Raji (cell line): Measurements from ENCODE around the gene RUNX1.

ENCODE experiments used
- POLR2A ChIP-seq: IDR thresholded peaks from 2 replicates; pipeline ENCODE4 v1.6.1; 2011; ENCODE audit warnings: low read depth, low read length, control low read depth; ENCODE audit not compliant: insufficient read depth

Gene RUNX1

DNA sequence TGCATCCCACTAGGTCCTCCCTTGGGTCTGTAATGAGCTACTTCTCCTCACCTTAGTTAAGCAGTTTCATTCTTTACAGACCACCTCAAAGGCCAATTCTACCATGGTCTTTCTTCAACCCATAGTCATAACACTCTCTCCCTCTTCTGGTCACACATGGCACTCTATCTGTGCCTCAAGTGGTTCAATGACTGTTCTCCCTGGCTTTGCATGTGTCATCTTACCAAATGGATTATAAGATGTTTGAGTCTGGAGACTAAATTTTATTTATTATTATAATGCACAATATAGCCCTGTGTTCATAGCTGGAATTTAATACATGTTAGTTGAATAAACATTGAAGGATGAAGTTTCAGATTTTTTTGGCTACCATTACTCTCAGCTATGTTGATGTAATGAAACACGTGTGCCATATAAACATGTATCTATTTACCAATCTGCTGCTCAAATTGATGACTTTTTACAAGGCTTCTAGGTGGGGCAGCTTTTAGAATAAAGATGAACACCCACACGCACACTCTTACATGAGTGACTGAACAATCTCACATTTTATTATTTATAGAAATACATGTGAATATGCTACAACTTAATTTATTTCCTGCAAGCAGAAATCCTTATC lies 102.1 kb downstream of the RUNX1 start:
- no peak for TF ChIP-seq POLR2A

DNA sequence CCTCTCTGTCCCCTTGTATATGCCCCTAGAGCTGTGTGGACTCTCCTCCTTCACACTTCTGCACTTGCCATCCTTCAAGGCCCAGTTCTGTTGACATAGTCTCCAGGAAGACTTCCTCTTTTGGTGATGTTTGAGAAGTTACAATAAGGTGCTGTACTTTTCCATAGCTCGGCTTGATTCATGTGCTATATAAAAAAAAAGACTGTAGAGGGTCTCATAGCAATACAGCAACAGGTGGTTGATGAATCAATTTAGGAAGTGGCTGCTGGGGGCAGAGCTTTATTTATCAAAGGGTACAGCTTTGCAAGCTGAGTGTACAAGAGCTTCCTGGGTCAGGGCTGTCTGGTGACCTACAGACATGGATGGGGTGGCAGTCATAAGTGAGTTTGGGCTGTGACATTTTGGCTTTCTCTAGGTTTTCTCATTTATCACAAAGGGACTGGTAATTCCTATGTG lies 102.7 kb downstream of the RUNX1 start:
- TF ChIP-seq POLR2A, result no peak

DNA sequence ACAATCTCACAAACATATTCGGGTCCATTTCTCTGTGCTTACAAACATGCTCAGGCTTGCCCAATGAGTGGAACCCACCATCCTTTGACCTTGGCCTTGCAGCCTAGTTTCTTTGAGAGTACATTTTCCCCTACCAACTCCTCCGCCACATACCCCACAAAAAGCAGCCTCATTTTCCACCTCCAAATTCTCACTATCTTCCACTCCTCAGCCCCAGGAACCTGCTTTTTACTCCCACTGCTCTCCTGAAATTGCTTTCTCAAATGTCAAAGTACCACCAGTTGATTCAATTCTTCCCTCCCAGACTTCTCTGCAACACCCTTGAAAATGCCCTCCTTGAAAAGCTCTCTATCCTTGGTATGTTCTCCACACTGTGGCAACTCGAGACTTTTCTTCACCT lies 103.8 kb downstream of the RUNX1 start:
- TF ChIP-seq POLR2A, result no peak

DNA sequence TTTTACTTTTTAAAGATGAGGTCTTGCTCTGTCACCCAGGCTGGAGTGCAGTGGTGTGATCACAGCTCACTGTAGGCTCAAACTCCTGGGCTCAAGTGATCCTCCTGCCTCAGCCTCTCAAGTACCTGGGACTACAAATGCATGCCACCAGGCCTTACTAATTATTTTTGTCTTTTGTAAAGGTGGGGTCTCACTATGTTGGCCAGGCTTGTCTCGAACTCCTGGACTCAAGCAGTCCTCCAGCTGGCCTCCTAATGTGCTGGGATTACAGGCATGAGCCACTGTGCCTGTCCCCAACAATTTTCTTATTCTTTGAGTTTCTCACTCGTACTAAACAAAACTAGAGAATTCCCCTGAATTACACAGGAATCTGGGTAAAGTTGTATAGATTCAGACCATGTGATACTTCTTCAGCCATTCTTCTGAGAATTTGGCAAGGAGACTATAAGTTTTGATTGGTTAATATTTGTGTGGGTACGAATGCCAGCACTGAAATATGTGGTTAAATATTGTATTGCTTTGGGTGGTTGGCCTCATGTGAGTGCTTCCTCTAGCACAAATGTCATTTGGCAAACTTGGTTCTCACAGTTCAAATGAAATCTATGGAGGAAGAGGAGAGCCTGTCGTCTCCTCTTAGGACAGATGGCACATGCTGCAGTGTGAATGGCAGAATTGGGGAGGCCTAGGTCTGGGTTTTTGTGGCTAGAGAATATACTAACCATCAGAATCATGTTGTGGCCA lies 104.9 kb downstream of the RUNX1 start:
- TF ChIP-seq POLR2A, result no peak

DNA sequence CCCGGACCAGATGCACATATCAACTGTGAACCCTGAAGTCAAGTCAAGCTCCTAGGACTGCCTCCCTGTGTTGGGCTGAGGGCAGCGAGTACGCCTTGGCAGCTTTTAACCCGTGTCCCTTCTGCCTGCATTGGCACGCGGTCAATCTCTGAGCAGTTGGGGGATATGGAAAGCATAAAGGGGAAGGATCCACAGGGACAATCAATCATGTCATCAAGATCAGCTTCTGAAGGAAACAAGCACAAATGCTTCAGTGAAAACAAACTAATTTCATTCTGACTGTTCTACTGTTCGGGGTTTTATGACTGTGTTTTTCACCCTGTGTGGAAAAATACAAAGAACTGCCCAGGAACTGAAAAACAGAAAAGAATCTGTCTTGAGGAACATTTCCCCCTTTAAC lies 106.2 kb downstream of the RUNX1 start:
- no peak for TF ChIP-seq POLR2A

DNA sequence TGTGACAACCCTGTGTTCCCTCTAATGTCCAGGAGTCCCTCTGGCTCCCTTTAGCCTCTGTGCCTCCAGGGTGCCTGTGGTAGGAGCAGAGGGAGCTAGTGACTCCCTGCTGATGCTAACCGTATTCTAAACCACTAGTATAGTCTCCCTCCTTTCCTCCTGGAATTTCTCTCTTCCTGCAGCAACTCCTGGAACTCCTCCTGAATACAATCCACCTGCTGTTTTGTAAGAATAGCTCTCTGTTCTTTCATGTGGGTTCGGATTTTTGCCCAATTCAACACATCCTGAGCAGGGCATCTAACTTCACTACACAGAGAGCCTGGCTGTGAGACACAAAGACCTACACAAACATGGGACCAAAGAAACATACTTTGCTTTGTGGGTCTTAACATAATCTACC lies 107.9 kb downstream of the RUNX1 start:
- no peak for TF ChIP-seq POLR2A

DNA sequence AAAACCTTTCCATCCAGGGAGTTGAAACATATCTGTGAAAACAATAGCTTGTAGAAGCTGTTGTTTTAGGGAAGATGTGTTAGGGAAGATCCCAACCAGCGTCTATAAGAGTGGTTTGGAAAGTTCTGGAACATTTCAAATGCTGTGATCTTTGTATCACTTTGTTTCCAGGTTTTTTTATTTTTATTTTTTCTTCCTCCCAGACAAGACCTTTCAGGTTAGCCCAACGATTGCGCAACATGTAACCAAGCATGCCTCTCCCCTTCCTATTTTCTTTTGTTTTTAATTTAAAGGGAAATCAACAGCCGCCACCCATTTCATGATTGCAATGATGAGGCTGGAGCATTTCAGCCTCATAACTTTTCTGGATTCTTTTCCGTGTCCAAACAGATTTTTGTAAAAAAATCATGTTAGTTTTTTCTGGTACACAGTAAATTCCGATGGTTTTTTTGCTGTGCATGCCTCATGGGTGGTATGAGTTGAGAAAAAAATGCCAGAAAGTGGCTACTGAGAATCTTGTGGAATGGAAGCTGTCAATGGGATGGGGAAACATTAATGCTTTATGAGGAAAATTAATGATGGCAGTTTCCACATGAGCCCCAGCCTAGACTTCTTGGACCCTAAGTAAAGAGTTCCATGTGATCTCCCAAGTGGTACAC lies 109.3 kb downstream of the RUNX1 start:
- no peak for TF ChIP-seq POLR2A

DNA sequence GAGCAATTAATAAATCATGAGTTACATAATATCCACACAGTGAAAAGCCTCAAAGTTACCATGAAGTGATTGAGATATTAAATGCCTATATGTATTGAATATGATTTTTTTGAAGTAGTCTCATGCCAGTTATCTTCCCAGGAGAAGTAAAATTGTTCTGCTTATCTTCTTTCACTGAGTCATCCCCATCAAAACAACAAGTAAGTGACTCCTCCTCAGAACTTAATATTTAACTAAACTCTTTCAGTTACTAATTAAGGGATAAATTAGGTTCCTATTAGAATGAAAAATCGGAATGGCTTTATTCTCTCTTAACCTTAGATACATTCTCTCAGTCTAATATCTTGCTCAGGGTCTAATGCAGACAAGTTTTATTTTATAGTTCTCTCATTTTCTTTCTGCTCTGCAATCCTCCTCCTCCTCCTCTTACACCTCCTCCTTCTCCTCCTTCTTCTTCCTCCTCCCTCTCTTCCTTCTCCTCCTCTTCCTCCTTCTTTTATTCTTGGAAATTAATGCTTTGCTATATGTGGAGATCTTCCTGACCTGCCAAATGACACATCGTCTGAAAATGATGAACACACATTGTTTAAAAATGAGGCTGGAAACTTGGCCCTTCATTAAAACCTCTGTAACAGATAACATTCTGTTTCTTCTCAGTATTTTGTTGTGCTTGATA lies 110.9 kb downstream of the RUNX1 start:
- no peak for TF ChIP-seq POLR2A

DNA sequence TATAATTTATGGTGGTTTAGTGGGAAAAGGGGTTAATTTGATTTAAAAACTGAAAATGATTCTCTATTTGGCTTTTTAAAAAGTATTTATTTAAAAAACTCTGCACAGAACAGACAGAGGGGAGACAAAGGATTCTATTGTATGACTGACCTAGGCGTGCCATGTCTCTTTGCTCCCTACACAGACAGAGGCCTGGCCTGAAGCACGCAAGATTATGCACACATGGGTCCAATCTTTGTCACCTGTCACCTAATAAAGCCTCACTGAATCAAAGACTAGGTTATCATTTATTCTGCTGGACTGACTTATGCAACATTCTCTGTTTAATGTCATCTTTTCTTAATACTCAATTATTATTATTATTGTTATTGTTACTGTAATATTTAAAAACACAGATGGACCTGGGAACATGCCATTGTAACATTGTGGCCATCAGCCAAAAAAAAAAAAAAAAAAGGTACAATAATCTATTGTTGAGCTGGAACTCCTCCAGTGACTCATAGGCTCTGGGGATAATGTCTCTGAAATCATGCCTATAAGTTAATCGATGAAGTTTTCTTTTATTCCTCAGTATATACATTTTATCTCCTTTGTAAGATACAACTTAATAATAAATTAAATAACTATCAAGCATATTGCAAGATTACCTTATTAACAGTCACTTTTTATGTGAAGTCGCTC lies 112.1 kb downstream of the RUNX1 start:
- no peak for TF ChIP-seq POLR2A

DNA sequence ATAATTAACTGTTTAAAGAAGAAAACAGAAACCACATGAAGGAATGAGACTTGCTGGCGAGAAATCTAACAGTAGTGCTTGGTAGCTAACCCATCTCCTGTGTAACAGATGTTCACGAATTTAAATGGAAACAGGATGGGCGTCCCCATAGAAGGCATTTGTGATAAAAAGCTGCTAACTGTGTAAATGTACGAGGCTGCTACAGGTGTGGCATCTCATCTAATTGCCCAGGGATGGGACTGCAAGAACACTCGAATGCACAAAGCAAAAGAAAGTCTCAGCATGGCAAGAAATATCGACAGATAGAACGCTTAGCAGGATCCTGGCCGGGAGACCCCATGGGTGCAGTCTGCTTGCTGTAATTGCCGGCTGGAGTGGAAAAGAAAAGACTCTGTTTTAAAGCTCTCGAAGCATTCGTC lies 112.7 kb downstream of the RUNX1 start:
- TF ChIP-seq POLR2A, result no peak

DNA sequence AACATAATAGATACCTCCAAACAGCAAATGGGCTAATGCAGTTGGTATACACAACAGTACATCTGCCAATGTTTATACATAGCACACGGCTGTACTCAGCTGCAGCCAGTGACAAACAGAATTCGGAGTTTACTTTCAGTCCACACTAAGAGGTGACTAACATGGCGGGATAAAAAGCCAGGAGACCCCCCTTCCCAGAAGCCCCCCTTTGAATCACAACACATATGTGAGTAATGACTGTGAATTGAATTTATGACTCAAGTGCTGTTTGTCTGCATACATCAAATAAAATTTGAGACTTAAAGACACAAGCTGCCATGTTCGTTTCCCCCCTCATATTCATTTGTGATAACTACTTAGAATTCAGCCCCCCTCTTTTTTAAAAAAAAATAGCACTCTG lies 113.2 kb downstream of the RUNX1 start:
- TF ChIP-seq POLR2A, result no peak

DNA sequence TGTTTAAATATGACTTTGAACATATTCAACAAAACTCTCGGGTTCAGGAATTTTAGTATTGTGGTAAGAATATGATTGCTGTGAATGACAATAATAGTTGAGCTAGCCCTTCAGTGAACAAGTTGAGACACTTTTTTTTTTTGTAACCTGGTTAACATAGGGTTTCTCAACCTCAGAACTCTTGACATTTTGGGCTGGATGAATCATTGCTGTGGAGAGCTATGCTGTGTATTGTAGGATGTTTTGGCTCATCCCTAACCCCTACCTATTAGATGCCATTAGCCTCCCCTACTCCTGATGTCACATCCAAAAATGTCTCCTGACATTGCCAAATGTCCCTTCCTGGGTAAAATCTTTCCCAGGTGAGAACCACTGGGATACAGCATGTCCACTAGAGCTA lies 113.7 kb downstream of the RUNX1 start:
- TF ChIP-seq POLR2A, result no peak

DNA sequence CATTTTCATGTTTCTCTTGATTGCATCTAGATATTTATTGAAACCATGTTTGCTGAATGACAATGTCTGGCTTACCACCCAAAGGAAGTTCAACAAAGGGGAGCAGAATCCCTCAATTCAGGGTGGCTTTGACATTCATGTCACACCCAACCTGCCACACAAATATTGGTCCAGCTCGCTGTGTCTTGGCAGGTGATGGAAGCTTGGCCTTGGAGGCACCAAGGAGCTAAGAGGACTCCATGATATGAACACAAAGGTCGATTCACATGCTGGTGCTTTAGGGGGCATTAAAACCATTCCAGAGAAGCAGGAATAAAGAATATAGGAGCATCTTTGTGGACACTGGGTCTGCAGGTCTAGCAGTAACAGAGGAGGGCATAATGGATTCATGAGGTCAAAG lies 114.8 kb downstream of the RUNX1 start:
- TF ChIP-seq POLR2A, result no peak

DNA sequence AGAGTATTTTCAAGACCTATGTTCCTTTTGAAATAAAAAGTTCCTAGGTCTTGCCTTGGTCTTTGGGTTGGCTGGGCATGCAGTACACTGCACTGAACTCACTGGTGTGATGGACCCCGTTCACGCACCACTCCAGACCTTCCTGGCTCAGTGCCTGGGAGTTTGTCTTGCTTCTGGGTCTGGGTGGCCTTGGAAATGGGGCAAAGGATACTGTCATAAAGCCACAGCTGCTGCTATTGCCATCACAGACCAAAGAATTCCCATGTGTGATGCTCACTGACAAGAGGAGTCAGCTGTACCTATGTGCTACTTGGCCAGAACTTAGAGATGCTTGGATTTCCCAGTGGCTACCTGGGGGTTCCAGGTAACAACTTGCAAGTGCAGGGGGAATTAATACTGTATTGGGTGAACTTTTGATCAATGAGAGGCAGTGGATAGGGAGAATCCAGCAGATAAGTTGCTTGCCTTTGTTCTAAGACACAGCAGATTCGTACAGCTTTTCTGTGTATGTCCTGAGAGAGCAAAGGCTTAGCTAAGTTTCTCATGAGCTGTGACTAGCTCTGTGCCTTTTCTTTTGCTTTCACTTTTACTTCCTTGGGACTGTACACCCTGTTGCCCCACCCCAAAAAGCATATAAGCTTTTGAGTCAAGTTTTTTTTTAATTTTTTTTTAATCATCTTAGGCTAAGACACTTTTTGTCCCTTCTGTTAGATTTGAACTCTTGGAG lies 115.3 kb downstream of the RUNX1 start:
- TF ChIP-seq POLR2A, result no peak

DNA sequence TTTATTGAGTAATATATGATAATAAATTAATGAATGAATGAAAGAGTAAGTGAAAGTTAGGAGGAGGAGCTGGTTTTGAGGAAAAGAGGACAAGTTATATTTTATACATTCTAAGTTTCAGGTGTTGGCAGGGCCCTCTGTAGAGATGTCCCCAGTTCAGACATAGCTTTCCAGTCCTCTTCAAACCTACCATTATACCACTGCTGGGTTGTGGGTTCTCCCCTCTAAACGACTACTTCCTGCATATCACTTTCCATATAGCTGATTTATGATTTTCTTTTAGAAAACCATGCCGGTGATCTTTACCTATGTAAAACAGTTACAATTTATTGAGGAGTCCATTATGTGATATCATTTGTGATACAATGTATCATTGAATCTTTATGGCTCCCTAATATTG lies 116.9 kb downstream of the RUNX1 start:
- TF ChIP-seq POLR2A, result no peak

DNA sequence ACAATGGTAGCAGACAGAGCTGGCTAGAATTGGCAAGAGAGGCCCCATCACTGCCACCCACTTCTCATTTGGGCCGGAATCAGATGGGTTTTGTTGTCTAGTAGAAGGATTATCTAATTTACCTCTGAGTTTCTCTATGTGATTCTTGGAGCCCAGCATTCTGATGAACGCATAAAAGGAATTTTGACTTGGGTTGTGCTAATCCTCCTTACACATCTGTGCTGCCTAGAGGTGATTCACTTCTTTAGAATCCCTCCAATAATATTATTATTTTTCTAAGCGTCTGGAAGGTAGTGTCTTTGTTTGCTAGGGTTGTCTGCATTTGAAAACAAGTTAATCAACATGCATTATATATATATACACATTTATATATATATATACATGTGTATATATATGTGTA lies 118.1 kb downstream of the RUNX1 start:
- no peak for TF ChIP-seq POLR2A
